ENCODE data around the gene PLA2G4B. TPM values are rescaled to one million over a fixed set of nuclear protein-coding genes. Genes with fewer than 3 reads are reported as not detected.

The PLA2G4B gene
- total RNA-seq, 2 donors from 2014 or later: 6.9 to 10.1 TPM

DNA sequence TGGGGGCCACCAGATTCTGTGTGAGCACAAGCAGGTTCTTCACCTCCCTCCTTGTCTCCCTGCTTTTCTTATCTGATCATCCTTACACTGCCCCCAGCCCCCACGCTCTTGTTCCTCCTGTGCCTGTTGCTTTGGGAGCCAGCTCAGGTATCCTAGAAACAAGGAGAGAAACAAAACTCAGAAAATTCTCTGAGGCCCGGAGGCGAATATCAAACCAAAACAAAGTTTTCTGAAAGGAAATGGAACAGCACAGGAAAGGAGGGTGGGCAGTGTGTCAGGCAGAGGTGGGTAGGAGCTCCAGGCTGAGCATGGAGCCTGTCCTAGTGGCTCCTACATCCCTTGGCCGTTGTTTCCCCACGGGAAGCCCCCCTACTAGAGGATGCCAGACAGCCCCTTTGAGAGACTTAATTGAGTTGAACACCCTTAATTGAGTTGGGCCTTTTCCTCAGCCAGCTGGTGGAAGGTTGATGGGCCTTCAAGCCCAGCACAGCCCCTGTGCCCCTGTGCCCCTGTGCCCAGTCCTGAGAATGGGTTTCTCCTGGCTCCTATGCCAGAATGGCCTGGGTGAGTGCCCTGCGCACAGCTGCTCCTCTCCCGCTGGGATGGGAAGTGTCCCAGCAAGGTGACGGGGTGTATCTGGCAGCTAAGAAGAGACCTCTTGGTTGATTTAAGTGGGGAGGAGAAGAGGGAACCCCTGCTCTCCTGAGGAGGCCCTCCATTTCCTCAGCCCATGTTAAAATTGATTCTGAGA lies 33.6 kb upstream of the PLA2G4B start:
- H3K4me1 Mint-ChIP-seq: no peaks in the 10 kb centered on the region
- TF ChIP-seq, protein P1, sequence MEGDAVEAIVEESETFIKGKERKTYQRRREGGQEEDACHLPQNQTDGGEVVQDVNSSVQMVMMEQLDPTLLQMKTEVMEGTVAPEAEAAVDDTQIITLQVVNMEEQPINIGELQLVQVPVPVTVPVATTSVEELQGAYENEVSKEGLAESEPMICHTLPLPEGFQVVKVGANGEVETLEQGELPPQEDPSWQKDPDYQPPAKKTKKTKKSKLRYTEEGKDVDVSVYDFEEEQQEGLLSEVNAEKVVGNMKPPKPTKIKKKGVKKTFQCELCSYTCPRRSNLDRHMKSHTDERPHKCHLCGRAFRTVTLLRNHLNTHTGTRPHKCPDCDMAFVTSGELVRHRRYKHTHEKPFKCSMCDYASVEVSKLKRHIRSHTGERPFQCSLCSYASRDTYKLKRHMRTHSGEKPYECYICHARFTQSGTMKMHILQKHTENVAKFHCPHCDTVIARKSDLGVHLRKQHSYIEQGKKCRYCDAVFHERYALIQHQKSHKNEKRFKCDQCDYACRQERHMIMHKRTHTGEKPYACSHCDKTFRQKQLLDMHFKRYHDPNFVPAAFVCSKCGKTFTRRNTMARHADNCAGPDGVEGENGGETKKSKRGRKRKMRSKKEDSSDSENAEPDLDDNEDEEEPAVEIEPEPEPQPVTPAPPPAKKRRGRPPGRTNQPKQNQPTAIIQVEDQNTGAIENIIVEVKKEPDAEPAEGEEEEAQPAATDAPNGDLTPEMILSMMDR (conservative IDR thresholded peaks at IDR 0.05): no peak
- peak overlapping the region; percentile 3 for H3K27ac Mint-ChIP-seq
- Histone ChIP-seq H3K27ac (ENCODE audit: low read depth, low read length) (no peak overlapping the region), H3K36me3 (ENCODE audit: control insufficient read depth, insufficient read depth, low read length) (peaks cover 2% of the 10 kb centered on the region), H3K9ac (ENCODE audit: extremely low read depth, low read length, poor library complexity, severe bottlenecking) (no peak overlapping the region), H3K27me3 (ENCODE audit: control insufficient read depth, insufficient read depth, low read length, poor library complexity, severe bottlenecking) (no peaks in the 10 kb centered on the region), H3K9me3 (ENCODE audit: control insufficient read depth, low read length) (no peaks in the 10 kb centered on the region), H3K4me3 (ENCODE audit: low read length) (no peak overlapping the region), H3K4me1 (ENCODE audit: control insufficient read depth, insufficient read depth, low read length) (no peaks in the 10 kb centered on the region)
- H3K9me3 Mint-ChIP-seq: no peaks in the 10 kb centered on the region
- no peak for DNase-seq
- no peaks in the 10 kb centered on the region for H3K27me3 Mint-ChIP-seq (ENCODE audit: insufficient read depth)
- no peak overlapping the region for H3K4me3 Mint-ChIP-seq
- WGBS, 2 experiments (ENCODE audit: insufficient coverage in 1 of 2, insufficient read length in 1 of 2): 89 to 95% methylated on average over 5 to 8 of the region's 8 CpGs
- peaks cover 19% of the 10 kb centered on the region for H3K36me3 Mint-ChIP-seq (ENCODE audit: low read depth)

DNA sequence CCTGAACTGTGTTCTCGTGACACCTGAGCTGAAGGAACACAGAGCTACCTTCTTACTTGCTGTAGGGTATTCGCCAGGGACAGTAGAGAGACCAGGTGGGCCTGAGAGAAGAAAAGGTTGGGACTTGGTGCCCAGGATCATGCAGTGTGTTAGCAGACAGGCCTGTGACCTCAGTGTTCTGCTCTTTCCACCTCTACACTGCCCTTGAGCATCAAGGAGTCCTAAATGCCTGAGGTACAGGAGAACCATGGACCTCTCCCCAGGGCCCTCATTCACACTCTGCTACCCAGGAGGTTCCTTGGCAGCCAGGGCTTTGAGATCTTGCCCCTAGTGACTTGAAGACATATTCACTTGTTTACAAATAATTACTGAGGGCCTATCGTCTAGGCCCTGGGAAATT lies 32.9 kb upstream of the PLA2G4B start:
- Histone ChIP-seq H3K4me1 (ENCODE audit: control insufficient read depth, insufficient read depth, low read length) (no peaks in the 10 kb centered on the region), H3K4me3 (ENCODE audit: low read length) (no peak overlapping the region), H3K36me3 (ENCODE audit: control insufficient read depth, insufficient read depth, low read length) (peaks cover 2% of the 10 kb centered on the region), H3K9ac (ENCODE audit: extremely low read depth, low read length, poor library complexity, severe bottlenecking) (no peak overlapping the region), H3K27me3 (ENCODE audit: control insufficient read depth, insufficient read depth, low read length, poor library complexity, severe bottlenecking) (no peaks in the 10 kb centered on the region), H3K9me3 (ENCODE audit: control insufficient read depth, low read length) (no peaks in the 10 kb centered on the region), H3K27ac (ENCODE audit: low read depth, low read length) (no peak overlapping the region)
- H3K27me3 Mint-ChIP-seq (ENCODE audit: insufficient read depth): no peaks in the 10 kb centered on the region
- DNase-seq: no peak
- TF ChIP-seq, protein P1 (conservative IDR thresholded peaks at IDR 0.05): no peak
- H3K4me1 Mint-ChIP-seq: no peaks in the 10 kb centered on the region
- no peak overlapping the region for H3K4me3 Mint-ChIP-seq
- peak overlapping the region; percentile 0 for H3K27ac Mint-ChIP-seq
- peaks cover 13% of the 10 kb centered on the region for H3K36me3 Mint-ChIP-seq (ENCODE audit: low read depth)
- no peaks in the 10 kb centered on the region for H3K9me3 Mint-ChIP-seq
- WGBS, 2 experiments (ENCODE audit: insufficient coverage in 1 of 2, insufficient read length in 1 of 2): 98 to 100% methylated on average over 1 to 2 of the region's 3 CpGs

DNA sequence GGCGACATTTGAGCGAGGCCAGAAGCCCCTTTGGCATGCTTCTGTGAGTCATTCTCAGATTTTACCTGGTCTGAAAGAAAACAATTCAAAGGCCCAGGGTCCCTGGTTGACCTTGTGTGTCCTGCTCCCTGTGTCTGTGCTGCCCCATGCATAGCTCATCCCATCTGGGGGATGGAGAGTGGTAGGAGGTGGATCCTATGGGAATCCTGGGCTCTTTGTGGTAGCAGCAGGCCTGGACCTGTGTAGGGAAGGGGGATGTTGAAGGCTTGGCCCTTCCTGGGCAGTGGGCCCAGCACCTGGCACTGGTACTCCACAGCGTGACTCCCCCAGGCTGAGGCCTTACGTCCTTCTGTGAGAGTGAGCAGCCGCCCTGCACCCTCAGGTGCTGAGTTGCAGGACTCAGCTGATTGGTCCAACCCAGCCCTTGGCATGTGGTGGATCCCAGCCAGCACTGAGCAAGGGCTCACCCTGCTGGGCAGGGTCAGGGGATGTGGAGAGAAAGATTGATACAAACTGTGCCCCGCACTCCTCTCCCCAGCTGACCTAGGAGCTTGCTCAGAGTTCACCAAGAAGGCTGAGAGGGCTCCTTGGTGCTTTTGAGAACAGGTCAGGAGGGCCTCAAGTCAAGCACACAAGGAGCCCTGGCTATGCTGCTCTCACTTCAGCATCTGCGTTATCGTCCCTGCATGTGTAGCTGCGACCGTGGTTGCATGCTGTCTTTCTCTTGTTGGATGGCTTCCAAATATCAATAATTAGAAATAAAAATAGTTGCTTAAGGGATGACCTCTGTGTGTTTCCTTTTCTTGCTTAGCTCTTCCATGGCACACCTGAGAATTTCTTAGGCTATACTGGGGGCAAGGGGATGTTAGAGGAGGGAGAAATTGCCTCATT lies 32.1 kb upstream of the PLA2G4B start:
- H3K4me1 Mint-ChIP-seq: no peaks in the 10 kb centered on the region
- Histone ChIP-seq H3K36me3 (ENCODE audit: control insufficient read depth, insufficient read depth, low read length) (peaks cover 2% of the 10 kb centered on the region), H3K4me3 (ENCODE audit: low read length) (no peak overlapping the region), H3K9ac (ENCODE audit: extremely low read depth, low read length, poor library complexity, severe bottlenecking) (no peak overlapping the region), H3K4me1 (ENCODE audit: control insufficient read depth, insufficient read depth, low read length) (no peaks in the 10 kb centered on the region), H3K9me3 (ENCODE audit: control insufficient read depth, low read length) (no peaks in the 10 kb centered on the region), H3K27me3 (ENCODE audit: control insufficient read depth, insufficient read depth, low read length, poor library complexity, severe bottlenecking) (no peaks in the 10 kb centered on the region), H3K27ac (ENCODE audit: low read depth, low read length) (no peak overlapping the region)
- 87 to 90% methylated on average over 7 to 10 of the region's 10 CpGs for WGBS, 2 experiments (ENCODE audit: insufficient coverage in 1 of 2, insufficient read length in 1 of 2)
- peaks cover 6% of the 10 kb centered on the region for H3K36me3 Mint-ChIP-seq (ENCODE audit: low read depth)
- H3K4me3 Mint-ChIP-seq: no peak overlapping the region
- no peaks in the 10 kb centered on the region for H3K27me3 Mint-ChIP-seq (ENCODE audit: insufficient read depth)
- peak; percentile 75 for DNase-seq
- H3K9me3 Mint-ChIP-seq: no peaks in the 10 kb centered on the region
- peak overlapping the region; percentile 0 for H3K27ac Mint-ChIP-seq
- TF ChIP-seq, protein P1 (conservative IDR thresholded peaks at IDR 0.05): peak; percentile 65
